Panc1 (cell line): Measurements from ENCODE around the gene TRAPPC6A. TPM values are rescaled to one million over a fixed set of nuclear protein-coding genes. Genes with fewer than 3 reads are reported as not detected.

Experiments
- ATAC-seq: fragments of 200-7000 bp; cut with Tn5 transposase; 2 replicates; pipeline ENCODE4 v1.9.1; 2020; ENCODE audit warnings: mild to moderate bottlenecking, moderate library complexity
- BruUV-seq: library from RNA; stranded (reverse); fragments of 400-500 nt; replicated peaks from 2 replicates; lab custom pipeline; 2021; lab: Mats Ljungman, UMichigan
- CTCF ChIA-PET: fragments of 300-600 bp; sonication (Branson Sonifier 250); formaldehyde crosslinking; loops from one replicate; lab custom pipeline; 2022; ENCODE audit warnings: antibody characterized with exemption; lab: Charles Lee
- POLR2A ChIA-PET: fragments of 300-600 bp; sonication (Branson Sonifier 250); formaldehyde crosslinking; loops from one replicate; lab custom pipeline; 2022; ENCODE audit warnings: antibody characterized with exemption; lab: Charles Lee
- DNase-seq: peaks from one replicate; pipeline ENCODE4 v3.0.0-alpha.2; 2010; ENCODE audit warnings: low read depth, low spot score
- H3K27ac ChIP-seq: 2 replicates; pipeline ENCODE4 v1.5.1; 2011; ENCODE audit warnings: mild to moderate bottlenecking, low read length, inconsistent platforms
- H3K27me3 ChIP-seq: fragments of 200-500 bp; sonication (Bioruptor generic); 2 replicates; pipeline ENCODE4 v1.6.0; 2014; ENCODE audit warnings: low read length, inconsistent platforms; ENCODE audit not compliant: control insufficient read depth, insufficient read depth
- H3K36me3 ChIP-seq: fragments of 200-500 bp; sonication (Bioruptor generic); 2 replicates; pipeline ENCODE4 v1.5.1; 2014; ENCODE audit warnings: inconsistent platforms, mild to moderate bottlenecking, low read length, moderate library complexity; ENCODE audit not compliant: control insufficient read depth, insufficient read depth
- H3K4me1 ChIP-seq: 2 replicates; pipeline ENCODE4 v1.5.1; 2011; ENCODE audit warnings: inconsistent platforms, mild to moderate bottlenecking, low read length, moderate library complexity; ENCODE audit not compliant: control insufficient read depth, insufficient read depth
- H3K4me3 ChIP-seq, 2 experiments: 2 replicates each; pipeline ENCODE4 v1.5.1; 2011 to 2012; ENCODE audit warnings: low read depth in 2 of 2, low read length in 2 of 2, mild to moderate bottlenecking in 2 of 2, inconsistent platforms in 1 of 2, moderate library complexity in 1 of 2
- H3K9me3 ChIP-seq: fragments of 200-500 bp; sonication (Bioruptor generic); 2 replicates; pipeline ENCODE4 v1.5.1; 2014; ENCODE audit warnings: low read depth, mild to moderate bottlenecking, inconsistent platforms, low read length, moderate library complexity; ENCODE audit not compliant: control insufficient read depth, insufficient read depth
- CTCF ChIP-seq: fragments of 450-650 bp; IDR thresholded peaks from 2 replicates; pipeline ENCODE4 v1.5.1; 2017; ENCODE audit warnings: mild to moderate bottlenecking
- POLR2AphosphoS5 ChIP-seq: IDR thresholded peaks from 2 replicates; pipeline ENCODE4 v1.6.1; 2012; ENCODE audit warnings: mild to moderate bottlenecking, low read depth, low read length, moderate library complexity
- SIN3A ChIP-seq: IDR thresholded peaks from 2 replicates; pipeline ENCODE4 v1.6.1; 2012; ENCODE audit warnings: low read depth, mild to moderate bottlenecking, low read length, moderate library complexity, borderline replicate concordance; ENCODE audit not compliant: insufficient read depth
- TCF7L2 ChIP-seq: IDR thresholded peaks from 2 replicates; pipeline ENCODE4 v1.6.1; 2011; ENCODE audit warnings: mild to moderate bottlenecking, low read depth, low read length, inconsistent platforms
- in situ Hi-C: cut with HindIII; loops from 2 replicates; pipeline ENCODE4 v1.10.0; 2016; ENCODE audit warnings: low sequenced_read_pairs, low pct_unique_long_range_greater_than_20kb
- intact Hi-C: fragments of 100-400 bp; cut with micrococcal nuclease; formaldehyde crosslinking; loops from one replicate; pipeline ENCODE4 v1.10.0; 2022; ENCODE audit not compliant: unreplicated experiment
- total RNA-seq: library from RNA; stranded (reverse); gene quantifications from one replicate; pipeline ENCODE4 v1.2.1, GENCODE V29; 2021; ENCODE audit not compliant: unreplicated experiment
- TF ChIP-seq, protein P1 (sequence below), 2 experiments: IDR thresholded peaks; 2 replicates each; pipeline ENCODE4 v1.6.1; 2011 to 2012; ENCODE audit warnings: low read depth in 2 of 2, control low read depth in 1 of 2, low read length in 1 of 2, mild to moderate bottlenecking in 1 of 2, moderate library complexity in 1 of 2; ENCODE audit not compliant: insufficient read depth in 1 of 2

TRAPPC6A gene
- total RNA-seq, 1 experiment from 2014 or later = 24.7 TPM

- no peak overlapping the region for H3K27ac ChIP-seq
- ATAC-seq (peak; percentile 29; the same call in 1 of the 2 replicates), DNase-seq (no peak)
- ChIA-PET CTCF (no interaction called here), POLR2A (no interaction called here)
- no peaks in the 10 kb centered on the region for H3K27me3 ChIP-seq
- in situ Hi-C loops (no loop called here), intact Hi-C loops (no loop called here)
- no TSS peak for BruUV-seq
- no peak overlapping the region for H3K4me3 ChIP-seq
- no peaks in the 10 kb centered on the region for H3K9me3 ChIP-seq
- H3K4me1 ChIP-seq = no peaks in the 10 kb centered on the region
- H3K36me3 ChIP-seq = no peaks in the 10 kb centered on the region
- TF ChIP-seq POLR2AphosphoS5 (no peak), TCF7L2 (no peak), SIN3A (no peak), CTCF (no peak)
- TF ChIP-seq, protein P1, sequence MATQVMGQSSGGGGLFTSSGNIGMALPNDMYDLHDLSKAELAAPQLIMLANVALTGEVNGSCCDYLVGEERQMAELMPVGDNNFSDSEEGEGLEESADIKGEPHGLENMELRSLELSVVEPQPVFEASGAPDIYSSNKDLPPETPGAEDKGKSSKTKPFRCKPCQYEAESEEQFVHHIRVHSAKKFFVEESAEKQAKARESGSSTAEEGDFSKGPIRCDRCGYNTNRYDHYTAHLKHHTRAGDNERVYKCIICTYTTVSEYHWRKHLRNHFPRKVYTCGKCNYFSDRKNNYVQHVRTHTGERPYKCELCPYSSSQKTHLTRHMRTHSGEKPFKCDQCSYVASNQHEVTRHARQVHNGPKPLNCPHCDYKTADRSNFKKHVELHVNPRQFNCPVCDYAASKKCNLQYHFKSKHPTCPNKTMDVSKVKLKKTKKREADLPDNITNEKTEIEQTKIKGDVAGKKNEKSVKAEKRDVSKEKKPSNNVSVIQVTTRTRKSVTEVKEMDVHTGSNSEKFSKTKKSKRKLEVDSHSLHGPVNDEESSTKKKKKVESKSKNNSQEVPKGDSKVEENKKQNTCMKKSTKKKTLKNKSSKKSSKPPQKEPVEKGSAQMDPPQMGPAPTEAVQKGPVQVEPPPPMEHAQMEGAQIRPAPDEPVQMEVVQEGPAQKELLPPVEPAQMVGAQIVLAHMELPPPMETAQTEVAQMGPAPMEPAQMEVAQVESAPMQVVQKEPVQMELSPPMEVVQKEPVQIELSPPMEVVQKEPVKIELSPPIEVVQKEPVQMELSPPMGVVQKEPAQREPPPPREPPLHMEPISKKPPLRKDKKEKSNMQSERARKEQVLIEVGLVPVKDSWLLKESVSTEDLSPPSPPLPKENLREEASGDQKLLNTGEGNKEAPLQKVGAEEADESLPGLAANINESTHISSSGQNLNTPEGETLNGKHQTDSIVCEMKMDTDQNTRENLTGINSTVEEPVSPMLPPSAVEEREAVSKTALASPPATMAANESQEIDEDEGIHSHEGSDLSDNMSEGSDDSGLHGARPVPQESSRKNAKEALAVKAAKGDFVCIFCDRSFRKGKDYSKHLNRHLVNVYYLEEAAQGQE (IDR thresholded peaks at IDR 0.05; ENCODE audit: insufficient read depth in 1 of 2, low read depth in 2 of 2, low read length in 1 of 2) = no peak
These were observed 21.9 kb downstream of the TRAPPC6A start for GRCh38 chr19:45156011-45156630.

- no peaks in the 10 kb centered on the region for H3K4me1 ChIP-seq
- in situ Hi-C loops = no loop called here
- no peaks in the 10 kb centered on the region for H3K36me3 ChIP-seq
- H3K4me3 ChIP-seq = no peak overlapping the region
- no peaks in the 10 kb centered on the region for H3K27me3 ChIP-seq
- TF ChIP-seq POLR2AphosphoS5 (no peak), SIN3A (no peak), TCF7L2 (no peak), CTCF (no peak)
- TF ChIP-seq, protein P1 (IDR thresholded peaks at IDR 0.05; ENCODE audit: insufficient read depth in 1 of 2, low read depth in 2 of 2, low read length in 1 of 2) = no peak
- no peak for DNase-seq
- no peak overlapping the region for H3K27ac ChIP-seq
- ChIA-PET POLR2A (interaction anchor here (0.6 kb wide), 1 partner anchor 48 kb away, joined by 6 read pairs; no protein-coding TSS in a partner anchor), CTCF (no interaction called here)
- H3K9me3 ChIP-seq = no peaks in the 10 kb centered on the region
- intact Hi-C loops = no loop called here
- no TSS peak for BruUV-seq
- ATAC-seq = no peak; the same call in 1 of the 2 replicates
These were observed 23.8 kb downstream of the TRAPPC6A start for GRCh38 chr19:45154064-45154827.
